NCI-H2196 treated with DMSO at 0.1 percent for 48 hours (cell line): Measurements from ENCODE around the gene POLQ.
"Not testable (repeated sequence)": the region's sequence is repeated elsewhere in the genome, so short reads cannot be mapped to it uniquely, and the experiment has no call there.

Source experiments
- DNase-seq: peaks from one replicate; lab custom pipeline; 2025; ENCODE audit not compliant: unreplicated experiment; lab: John Stamatoyannopoulos, UW

The POLQ gene

GRCh38 chr3:121514496-121514895 lies 31.3 kb downstream of the POLQ start:
- DNase-seq = no peak

GRCh38 chr3:121508389-121508788 lies 37.4 kb downstream of the POLQ start:
- no peak for DNase-seq

GRCh38 chr3:121505256-121505655 lies 40.5 kb downstream of the POLQ start:
- no peak for DNase-seq

DNA sequence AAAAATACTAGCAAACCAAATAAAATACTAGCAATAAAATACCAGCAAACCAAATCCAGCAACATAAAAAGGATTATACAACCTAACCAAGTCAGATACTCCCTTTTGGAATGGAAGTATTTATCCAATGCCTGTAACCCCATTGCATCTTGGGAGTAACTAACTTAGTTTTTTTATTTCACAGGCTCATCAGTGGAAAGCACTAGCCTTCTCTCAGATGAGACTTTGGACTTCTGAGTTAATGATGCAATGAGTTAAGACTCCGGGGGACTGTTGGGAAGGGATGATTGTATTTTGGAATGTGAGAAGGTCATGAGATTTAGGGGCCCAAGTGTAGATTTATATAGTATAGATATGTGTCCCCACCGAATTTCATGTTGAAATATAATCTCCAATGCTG lies 41.2 kb downstream of the POLQ start:
- DNase-seq = no peak

DNA sequence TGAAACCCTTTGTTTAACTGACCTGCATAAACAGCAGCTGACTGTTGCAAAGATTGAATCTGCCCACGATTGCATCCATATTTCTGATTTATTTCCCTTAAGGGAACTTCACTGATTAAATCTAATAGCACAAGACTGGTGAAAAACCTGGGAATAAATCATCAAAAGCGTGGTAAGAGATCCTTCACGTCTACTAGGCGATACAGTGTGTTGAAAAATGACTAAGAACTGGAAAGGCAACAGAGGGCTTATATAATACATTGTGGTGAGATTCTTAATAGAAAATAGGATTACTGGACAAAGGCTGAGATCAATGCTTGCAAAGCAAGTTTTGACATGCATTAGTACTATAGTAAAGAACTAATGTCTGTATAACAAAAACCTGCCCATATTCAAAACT lies 49.0 kb downstream of the POLQ start:
- DNase-seq = no peak

DNA sequence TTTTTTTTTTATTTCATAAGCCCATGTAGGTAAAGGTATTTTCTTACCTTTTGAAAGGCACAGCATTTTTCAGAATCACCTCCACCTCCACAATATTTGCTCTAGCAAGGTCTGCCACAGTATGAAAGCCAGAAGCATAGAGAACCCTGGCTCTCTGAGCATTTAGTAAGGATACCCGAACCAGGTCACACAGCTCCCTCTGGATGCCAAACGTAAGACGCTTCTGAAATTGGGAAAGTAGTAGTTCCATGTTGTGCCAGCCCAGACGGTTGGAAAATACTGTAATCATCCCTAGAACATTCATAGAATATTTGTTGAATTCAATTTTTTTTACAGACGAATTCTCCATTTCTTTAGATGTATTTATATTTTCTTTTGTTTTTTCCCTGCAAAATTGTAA lies 52.4 kb downstream of the POLQ start:
- DNase-seq = no peak

DNA sequence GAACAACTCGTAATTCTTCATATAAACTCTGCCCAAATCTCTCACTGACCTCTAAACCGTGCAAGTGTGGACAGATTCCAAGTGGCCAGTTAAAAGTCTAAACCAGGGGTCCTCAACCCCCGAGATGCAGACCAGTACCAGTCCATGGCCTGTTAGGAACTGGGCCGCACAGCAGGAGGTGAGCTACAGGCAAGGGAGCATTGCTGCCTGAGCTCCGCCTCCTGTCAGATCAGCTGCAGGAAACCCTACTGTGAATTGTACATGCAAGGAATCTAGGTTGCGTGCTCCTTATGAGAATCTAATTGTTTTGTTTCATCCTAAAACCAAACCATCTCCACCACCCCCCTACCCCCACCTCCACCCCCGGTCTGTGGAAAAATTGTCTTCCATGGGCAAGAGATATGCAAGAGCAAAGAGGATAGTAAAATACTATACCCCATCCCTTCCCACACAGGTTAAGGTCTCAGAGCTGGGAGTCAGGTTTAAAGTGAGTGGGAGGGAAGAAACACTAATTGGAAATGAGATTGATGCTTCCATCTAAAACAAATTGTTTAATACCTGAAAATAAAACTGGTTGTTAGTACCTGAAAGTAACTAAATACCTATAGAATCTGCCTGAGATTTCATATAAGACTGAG lies 54.0 kb downstream of the POLQ start:
- DNase-seq = no peak

- no peak for DNase-seq
These were observed 55.6 kb downstream of the POLQ start for GRCh38 chr3:121490161-121490560.

DNA sequence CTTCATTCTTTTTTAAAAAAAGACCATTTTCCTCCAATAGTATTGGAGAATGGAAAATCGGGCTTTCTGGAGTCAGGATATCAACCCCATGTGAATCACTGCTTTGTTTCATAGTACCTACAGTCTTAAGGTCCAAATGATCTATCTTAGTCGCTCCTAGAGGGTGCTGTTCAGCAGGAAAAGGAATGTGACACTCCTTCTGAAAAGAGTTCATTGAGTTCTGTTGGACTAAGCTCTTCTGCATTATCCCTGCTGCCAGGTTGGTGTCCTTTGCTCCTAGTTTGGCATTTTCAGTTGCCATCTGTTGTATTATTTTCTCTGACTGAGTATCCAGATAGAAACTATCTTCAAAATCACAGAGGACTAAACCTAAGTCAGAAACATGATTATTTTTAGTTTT lies 57.2 kb downstream of the POLQ start:
- no peak for DNase-seq

DNA sequence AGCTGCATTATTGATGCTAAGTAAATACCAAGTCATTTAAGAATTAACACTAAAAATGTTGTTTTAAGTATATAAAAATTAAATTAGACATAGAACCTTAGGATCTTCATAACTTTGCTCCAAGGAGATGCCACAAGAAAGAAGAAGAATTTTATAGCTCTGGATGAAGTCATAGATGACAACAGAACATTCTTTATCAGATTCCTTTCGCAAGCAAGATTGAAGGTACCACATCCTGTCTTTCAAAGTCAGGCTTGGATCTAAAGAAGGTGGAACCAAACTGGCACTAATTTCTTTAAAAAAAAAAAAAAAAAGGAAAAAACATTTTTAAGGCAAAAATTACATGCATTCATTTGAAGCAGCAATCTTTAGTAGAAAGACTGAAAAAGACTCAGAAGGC lies 62.5 kb downstream of the POLQ start:
- no peak for DNase-seq

- DNase-seq = no peak
These were observed 63.1 kb downstream of the POLQ start for GRCh38 chr3:121482660-121483059.

- no peak for DNase-seq
These were observed 64.5 kb downstream of the POLQ start for GRCh38 chr3:121481106-121481880.

DNA sequence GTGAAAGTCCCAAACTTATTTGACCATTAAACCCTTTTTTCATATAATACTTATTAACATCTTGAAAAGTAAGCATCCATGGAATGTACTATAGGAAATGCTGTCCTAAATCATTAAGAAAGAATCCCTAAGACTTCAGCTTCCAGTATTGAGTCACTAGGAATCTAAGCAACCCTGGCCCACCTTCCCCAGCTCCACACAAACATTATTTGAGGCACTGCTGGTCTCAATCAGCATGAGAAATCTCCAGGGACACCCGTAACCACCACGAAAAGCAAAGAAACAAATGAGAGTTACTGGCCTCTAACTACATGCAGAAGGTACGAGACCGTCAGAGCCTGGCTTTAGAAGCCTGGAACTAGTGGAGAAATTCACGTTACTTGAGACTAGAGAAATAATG lies 68.2 kb downstream of the POLQ start:
- DNase-seq = no peak

GRCh38 chr3:121473001-121473400 lies 72.8 kb downstream of the POLQ start:
- DNase-seq = no peak

DNA sequence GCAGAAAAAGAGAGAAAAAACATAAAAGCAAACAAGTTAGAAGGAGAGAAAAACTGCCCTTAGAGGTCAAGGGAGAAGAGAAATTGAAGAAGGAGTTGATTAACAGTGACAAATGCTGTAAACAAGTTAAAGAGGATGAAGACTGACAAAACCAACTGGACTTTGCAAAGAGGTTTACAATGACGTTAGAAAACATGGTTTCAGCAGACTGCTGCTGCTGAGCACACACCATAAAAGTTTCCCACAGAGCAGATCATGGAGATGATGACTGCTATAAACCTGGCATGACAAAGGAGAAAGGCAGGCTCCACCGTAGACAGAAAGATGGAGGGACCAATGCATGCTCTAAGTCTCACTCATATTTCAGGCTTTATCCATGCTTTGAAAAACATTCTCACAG lies 78.7 kb downstream of the POLQ start:
- DNase-seq = no peak

GRCh38 chr3:121463745-121464144 lies 82.0 kb downstream of the POLQ start:
- DNase-seq = no peak

DNA sequence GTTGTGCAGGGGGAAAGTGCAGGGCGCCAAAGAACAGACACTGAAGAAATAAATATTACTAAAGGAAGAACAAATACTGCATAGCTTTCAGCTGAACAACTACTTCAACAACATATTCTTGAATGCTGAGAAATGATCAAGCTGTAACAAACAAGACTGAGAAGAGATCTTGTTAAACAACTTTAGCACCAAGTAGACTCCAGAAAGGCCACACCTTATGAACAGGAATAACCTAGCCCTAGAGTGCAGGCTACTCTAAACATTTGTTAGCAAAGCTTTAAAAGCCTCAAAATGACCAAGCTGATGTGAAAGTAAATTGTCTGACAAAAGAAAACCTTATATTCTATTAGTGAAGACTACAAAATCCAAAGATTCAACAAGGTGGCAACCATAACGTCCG lies 83.2 kb downstream of the POLQ start:
- no peak for DNase-seq

DNA sequence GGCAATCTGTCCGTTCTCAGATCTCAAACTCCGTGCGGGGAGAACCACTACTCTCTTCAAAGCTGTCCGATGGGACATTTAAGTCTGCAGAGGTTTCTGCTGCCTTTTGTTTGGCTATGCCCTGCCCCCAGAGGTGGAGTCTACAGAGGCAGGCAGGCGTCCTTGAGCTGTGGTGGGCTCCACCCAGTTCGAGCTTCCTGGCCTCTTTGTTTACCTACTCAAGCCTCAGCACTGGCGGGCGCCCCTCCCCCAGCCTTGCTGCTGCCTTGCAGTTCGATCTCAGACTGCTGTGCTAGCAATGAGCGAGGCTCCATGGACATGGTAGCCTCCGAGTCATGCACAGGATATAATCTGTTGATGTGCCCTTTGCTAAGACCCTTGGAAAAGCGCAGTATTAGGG lies 94.0 kb downstream of the POLQ start:
- DNase-seq = not testable (repeated sequence)

- DNase-seq = no peak
These were observed 102.3 kb downstream of the POLQ start for GRCh38 chr3:121443456-121443855.

DNA sequence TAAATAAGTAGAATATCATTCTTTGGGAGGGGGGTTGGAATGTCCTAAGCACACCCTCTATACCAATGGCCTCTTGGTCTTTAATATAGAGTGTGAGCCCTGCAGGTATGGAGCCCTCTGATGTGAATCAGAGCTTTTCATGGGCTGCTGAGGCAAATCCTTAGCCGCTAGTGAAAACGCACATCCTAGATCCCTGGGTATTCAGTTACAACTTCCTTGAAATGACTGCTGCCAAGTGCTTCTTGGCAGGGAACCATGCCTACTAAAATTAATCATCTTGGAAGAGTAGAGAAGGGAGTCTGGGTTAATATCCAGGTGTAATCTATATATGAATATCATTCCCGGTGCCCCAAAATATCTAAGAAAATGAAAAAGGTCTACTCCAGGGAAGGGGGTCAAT lies 109.1 kb downstream of the POLQ start:
- DNase-seq = peak; percentile 60

GRCh38 chr3:121436074-121436473 lies 109.7 kb downstream of the POLQ start:
- DNase-seq = peak; percentile 41

DNA sequence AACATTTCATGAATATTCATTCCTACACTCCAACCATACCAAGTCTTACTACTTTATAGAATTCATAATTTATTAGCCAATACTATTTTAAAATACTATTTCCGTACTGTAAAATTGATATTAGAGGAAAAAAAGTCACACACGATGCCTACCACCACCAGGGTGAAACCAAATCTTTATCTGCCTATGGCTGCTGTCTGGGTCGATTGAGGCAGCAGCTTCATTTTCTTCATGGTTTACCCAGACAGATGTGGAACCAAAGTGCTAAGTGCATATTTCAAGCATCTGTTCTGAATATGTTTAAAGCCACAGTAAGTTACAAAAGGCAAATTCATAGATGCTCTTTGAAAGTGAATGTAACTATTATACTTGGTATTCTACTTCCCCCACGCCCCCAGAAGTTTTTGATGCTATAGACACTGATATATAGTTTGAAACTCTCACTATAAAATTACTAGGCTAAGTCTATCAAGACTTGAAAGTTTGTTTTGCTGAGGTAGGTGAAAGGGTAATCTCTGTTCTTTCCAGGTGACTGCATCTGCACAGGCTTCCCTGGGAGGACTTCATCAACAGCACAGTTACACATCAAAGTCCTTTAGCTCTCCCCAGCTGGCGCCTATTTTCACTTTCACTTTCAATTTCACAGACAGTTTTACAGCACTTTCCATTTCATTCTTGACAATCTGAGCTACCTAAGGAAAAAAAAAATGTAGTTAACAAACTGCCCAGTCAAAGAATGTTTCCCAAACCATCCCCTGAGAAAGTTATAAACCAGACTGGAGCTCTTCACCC lies 113.9 kb downstream of the POLQ start:
- DNase-seq = peak; percentile 56
